NOMO-1 treated with dmso at 0.1 percent for 144 hours (cell line): ENCODE results near the gene BAHD1.

Experiments
- DNase-seq: peaks from one replicate; lab custom pipeline; 2025; ENCODE audit not compliant: unreplicated experiment; lab: John Stamatoyannopoulos, UW

BAHD1 gene

GRCh38 chr15:40440743-40441564, at the start of gene BAHD1:
Gene BAHD1 (plus strand): TSS chr15:40440953. CDS start chr15:40458465, 17,512 bp downstream.
- peak; percentile 89 for DNase-seq

- DNase-seq: no peak
Observed at GRCh38 chr15:40392986-40393948, 47.5 kb upstream of the BAHD1 start.

- DNase-seq: no peak
Observed at GRCh38 chr15:40397688-40398412, 42.9 kb upstream of the BAHD1 start.

- DNase-seq: peak; percentile 84
Observed at GRCh38 chr15:40398413-40398873, 42.3 kb upstream of the BAHD1 start.

GRCh38 chr15:40399370-40399769, 41.4 kb upstream of the BAHD1 start:
- DNase-seq: no peak

- peak; percentile 90 for DNase-seq
Observed at GRCh38 chr15:40405501-40406381, 35.0 kb upstream of the BAHD1 start, which contains the start of gene IVD. Gene IVD (plus strand): TSS chr15:40405795. CDS start chr15:40405828, 33 bp downstream.

- no peak for DNase-seq
Observed at GRCh38 chr15:40407330-40407990, 33.3 kb upstream of the BAHD1 start.

GRCh38 chr15:40409366-40409765, 31.4 kb upstream of the BAHD1 start:
- DNase-seq: no peak

- DNase-seq: no peak
Observed at GRCh38 chr15:40410476-40410875, 30.3 kb upstream of the BAHD1 start.

GRCh38 chr15:40412095-40412759, 28.5 kb upstream of the BAHD1 start:
- no peak for DNase-seq

- no peak for DNase-seq
Observed at GRCh38 chr15:40413036-40413435, 27.7 kb upstream of the BAHD1 start.

GRCh38 chr15:40414816-40415215, 25.9 kb upstream of the BAHD1 start:
- DNase-seq: no peak

- no peak for DNase-seq
Observed at GRCh38 chr15:40415226-40415625, 25.5 kb upstream of the BAHD1 start.

- DNase-seq: no peak
Observed at GRCh38 chr15:40416056-40416455, 24.7 kb upstream of the BAHD1 start.

- no peak for DNase-seq
Observed at GRCh38 chr15:40418126-40418525, 22.6 kb upstream of the BAHD1 start.

- no peak for DNase-seq
Observed at GRCh38 chr15:40420071-40420713, 20.6 kb upstream of the BAHD1 start.

- no peak for DNase-seq
Observed at GRCh38 chr15:40420793-40421192, 20.0 kb upstream of the BAHD1 start.
